Endodermal cell (in vitro differentiated cells): ENCODE measurements around the gene DRD2. TPM values are rescaled to one million over a fixed set of nuclear protein-coding genes. Genes with fewer than 3 reads are reported as not detected.

Experiments used
- DNase-seq: peaks from one replicate; pipeline ENCODE4 v3.0.0-alpha.2; 2017
- H3K27ac ChIP-seq: 2 replicates; pipeline ENCODE4 v1.5.1; 2013; ENCODE audit warnings: mild to moderate bottlenecking, low read depth, low read length, moderate library complexity
- H3K27me3 ChIP-seq: 2 replicates; pipeline ENCODE4 v1.6.1; 2013; ENCODE audit warnings: mild to moderate bottlenecking, low read length, moderate library complexity; ENCODE audit not compliant: insufficient read depth, control insufficient read depth, poor library complexity, severe bottlenecking
- H3K36me3 ChIP-seq: 2 replicates; pipeline ENCODE4 v1.7.0; 2013; ENCODE audit warnings: mild to moderate bottlenecking, low read length, moderate library complexity; ENCODE audit not compliant: control insufficient read depth, insufficient read depth
- H3K4me1 ChIP-seq: one replicate; pipeline ENCODE4 v1.7.0; 2013; ENCODE audit warnings: low read length; ENCODE audit not compliant: control insufficient read depth, insufficient read depth
- H3K4me3 ChIP-seq: 2 replicates; pipeline ENCODE4 v1.5.1; 2013; ENCODE audit warnings: mild to moderate bottlenecking, low read length, moderate library complexity
- H3K9ac ChIP-seq: 2 replicates; pipeline ENCODE4 v1.6.1; 2013; ENCODE audit warnings: mild to moderate bottlenecking, low read length, moderate library complexity; ENCODE audit not compliant: poor library complexity, severe bottlenecking; ENCODE audit errors: extremely low read depth
- H3K9me3 ChIP-seq: 2 replicates; pipeline ENCODE4 v1.6.1; 2013; ENCODE audit warnings: mild to moderate bottlenecking, low read length, moderate library complexity; ENCODE audit not compliant: control insufficient read depth
- H3K27ac Mint-ChIP-seq: 2 replicates; pipeline ENCODE4 v1.8.0; 2020; ENCODE audit warnings: mixed read lengths
- H3K27me3 Mint-ChIP-seq: 2 replicates; pipeline ENCODE4 v1.8.0; 2021; ENCODE audit warnings: mild to moderate bottlenecking, mixed read lengths; ENCODE audit not compliant: insufficient read depth
- H3K36me3 Mint-ChIP-seq: 2 replicates; pipeline ENCODE4 v1.8.0; 2020; ENCODE audit warnings: low read depth, mixed read lengths
- H3K4me1 Mint-ChIP-seq: 2 replicates; pipeline ENCODE4 v1.8.0; 2020; ENCODE audit warnings: mixed read lengths
- H3K4me3 Mint-ChIP-seq: 2 replicates; pipeline ENCODE4 v1.8.0; 2020; ENCODE audit warnings: mild to moderate bottlenecking, moderate library complexity, mixed read lengths
- H3K9me3 Mint-ChIP-seq: 2 replicates; pipeline ENCODE4 v1.8.0; 2020; ENCODE audit warnings: mild to moderate bottlenecking, mixed read lengths
- CTCF ChIP-seq: fragments of 200-600 bp; sonication (generic); conservative IDR thresholded peaks from 2 replicates; pipeline ENCODE4 v1.5.0; 2021; ENCODE audit warnings: antibody characterized with exemption, mild to moderate bottlenecking
- WGBS, 2 experiments: methylation state at CpG; one replicate each; pipeline versions ENCODE4 v1.1.5 to v1.1.7; 2013; ENCODE audit warnings: missing lambda C conversion rate in 2 of 2, mixed read lengths in 1 of 2; ENCODE audit not compliant: insufficient coverage in 1 of 2, insufficient read length in 1 of 2; 5-methylcytosine and 5-hydroxymethylcytosine counted together
- total RNA-seq, 2 donors: library from RNA; stranded (reverse); fragmentation: NEBNext Ultra II Directional in 1 of 2; extraction: Animal tissue kit (Norgen Biotek cat#: 25700) in 1 of 2; gene quantifications; 2 replicates in 1 of 2; 3 replicates in 1 of 2; pipeline ENCODE4 v1.2.1, GENCODE V29; 2021

Gene DRD2
- total RNA-seq, 2 donors from 2014 or later = 0.35 to 2.1 TPM

- Histone ChIP-seq H3K27me3 (peaks cover 67% of the 10 kb centered on the region), H3K27ac (no peak overlapping the region), H3K4me1 (no peaks in the 10 kb centered on the region), H3K9me3 (no peaks in the 10 kb centered on the region), H3K4me3 (no peak overlapping the region), H3K9ac (no peak overlapping the region), H3K36me3 (no peaks in the 10 kb centered on the region)
- no peak overlapping the region for H3K27ac Mint-ChIP-seq
- no peak overlapping the region for H3K4me3 Mint-ChIP-seq
- WGBS, 2 experiments = 68% methylated on average over 1 of the region's 1 CpG; no CpG with 5 or more reads in 1 of the 2 experiments
- H3K27me3 Mint-ChIP-seq = peaks cover 72% of the 10 kb centered on the region
- DNase-seq = peak; percentile 23
- TF ChIP-seq CTCF = no peak
- no peaks in the 10 kb centered on the region for H3K36me3 Mint-ChIP-seq
- H3K9me3 Mint-ChIP-seq = no peaks in the 10 kb centered on the region
- H3K4me1 Mint-ChIP-seq = peaks cover 4% of the 10 kb centered on the region
Measured at GRCh38 chr11:113472471-113472870, 2.7 kb downstream of the DRD2 start.

GRCh38 chr11:113470233-113470632 is 5.0 kb downstream of the DRD2 start:
- H3K4me1 ChIP-seq = peaks cover 3% of the 10 kb centered on the region
- Mint-ChIP-seq H3K9me3 (no peaks in the 10 kb centered on the region), H3K36me3 (no peaks in the 10 kb centered on the region), H3K27ac (no peak overlapping the region), H3K4me3 (no peak overlapping the region), H3K4me1 (no peaks in the 10 kb centered on the region), H3K27me3 (peaks cover 54% of the 10 kb centered on the region)
- peaks cover 52% of the 10 kb centered on the region for H3K27me3 ChIP-seq
- H3K9me3 ChIP-seq = no peaks in the 10 kb centered on the region
- no peak overlapping the region for H3K4me3 ChIP-seq
- WGBS, 2 experiments = 71% methylated on average over 4 to 5 of the region's 5 CpGs
- no peaks in the 10 kb centered on the region for H3K36me3 ChIP-seq
- no peak overlapping the region for H3K27ac ChIP-seq
- H3K9ac ChIP-seq = no peak overlapping the region
- no peak for TF ChIP-seq CTCF
- peak; percentile 52 for DNase-seq

- Histone ChIP-seq H3K4me3 (no peak overlapping the region), H3K36me3 (no peaks in the 10 kb centered on the region), H3K9ac (no peak overlapping the region), H3K27me3 (peaks cover 41% of the 10 kb centered on the region), H3K4me1 (peaks cover 3% of the 10 kb centered on the region), H3K9me3 (no peaks in the 10 kb centered on the region), H3K27ac (no peak overlapping the region)
- Mint-ChIP-seq H3K9me3 (no peaks in the 10 kb centered on the region), H3K4me3 (no peak overlapping the region), H3K36me3 (no peaks in the 10 kb centered on the region), H3K27me3 (peaks cover 53% of the 10 kb centered on the region), H3K27ac (no peak overlapping the region), H3K4me1 (no peaks in the 10 kb centered on the region)
- no peak for TF ChIP-seq CTCF
- DNase-seq = peak; percentile 36
- WGBS, 2 experiments = 88 to 92% methylated on average over 7 to 8 of the region's 8 CpGs
Measured at GRCh38 chr11:113468726-113469345, 6.4 kb downstream of the DRD2 start.
